GM12875 (cell line): ENCODE results near the gene CSNK1A1.
"Not testable (repeated sequence)": the region's sequence is repeated elsewhere in the genome, so short reads cannot be mapped to it uniquely, and the experiment has no call there.

ENCODE experiments used
- H3K4me3 ChIP-seq: one replicate; pipeline ENCODE4 v1.5.1; 2011; ENCODE audit warnings: low read depth, low read length, control low read depth
- TF ChIP-seq, protein P1 (sequence below): IDR thresholded peaks from 2 replicates; pipeline ENCODE4 v1.5.1; 2011; ENCODE audit warnings: low read depth, mild to moderate bottlenecking, control low read depth, inconsistent platforms, low read length, moderate library complexity, borderline replicate concordance; ENCODE audit not compliant: insufficient read depth

CSNK1A1 gene

DNA sequence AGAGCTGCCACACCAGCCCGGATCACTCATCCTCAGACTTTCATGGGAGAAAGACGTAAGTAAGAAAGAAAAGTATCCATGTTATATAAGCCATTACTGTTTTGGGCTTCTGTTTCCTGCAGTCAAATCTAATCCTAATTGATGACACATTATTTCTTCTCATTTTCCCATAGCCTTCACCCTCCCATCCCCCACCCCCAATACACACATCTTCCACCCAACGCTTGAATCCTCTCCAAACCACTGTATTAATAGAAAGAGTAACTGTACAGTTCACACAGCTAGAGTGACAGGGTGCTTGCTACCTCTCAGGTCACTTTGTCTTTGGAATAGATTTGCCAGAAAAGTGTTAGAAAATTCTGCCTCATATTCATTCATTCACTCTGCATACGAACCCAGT lies 102.8 kb downstream of the CSNK1A1 start:
- TF ChIP-seq, protein P1, sequence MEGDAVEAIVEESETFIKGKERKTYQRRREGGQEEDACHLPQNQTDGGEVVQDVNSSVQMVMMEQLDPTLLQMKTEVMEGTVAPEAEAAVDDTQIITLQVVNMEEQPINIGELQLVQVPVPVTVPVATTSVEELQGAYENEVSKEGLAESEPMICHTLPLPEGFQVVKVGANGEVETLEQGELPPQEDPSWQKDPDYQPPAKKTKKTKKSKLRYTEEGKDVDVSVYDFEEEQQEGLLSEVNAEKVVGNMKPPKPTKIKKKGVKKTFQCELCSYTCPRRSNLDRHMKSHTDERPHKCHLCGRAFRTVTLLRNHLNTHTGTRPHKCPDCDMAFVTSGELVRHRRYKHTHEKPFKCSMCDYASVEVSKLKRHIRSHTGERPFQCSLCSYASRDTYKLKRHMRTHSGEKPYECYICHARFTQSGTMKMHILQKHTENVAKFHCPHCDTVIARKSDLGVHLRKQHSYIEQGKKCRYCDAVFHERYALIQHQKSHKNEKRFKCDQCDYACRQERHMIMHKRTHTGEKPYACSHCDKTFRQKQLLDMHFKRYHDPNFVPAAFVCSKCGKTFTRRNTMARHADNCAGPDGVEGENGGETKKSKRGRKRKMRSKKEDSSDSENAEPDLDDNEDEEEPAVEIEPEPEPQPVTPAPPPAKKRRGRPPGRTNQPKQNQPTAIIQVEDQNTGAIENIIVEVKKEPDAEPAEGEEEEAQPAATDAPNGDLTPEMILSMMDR, result no peak
- H3K4me3 ChIP-seq, result no peak overlapping the region

DNA sequence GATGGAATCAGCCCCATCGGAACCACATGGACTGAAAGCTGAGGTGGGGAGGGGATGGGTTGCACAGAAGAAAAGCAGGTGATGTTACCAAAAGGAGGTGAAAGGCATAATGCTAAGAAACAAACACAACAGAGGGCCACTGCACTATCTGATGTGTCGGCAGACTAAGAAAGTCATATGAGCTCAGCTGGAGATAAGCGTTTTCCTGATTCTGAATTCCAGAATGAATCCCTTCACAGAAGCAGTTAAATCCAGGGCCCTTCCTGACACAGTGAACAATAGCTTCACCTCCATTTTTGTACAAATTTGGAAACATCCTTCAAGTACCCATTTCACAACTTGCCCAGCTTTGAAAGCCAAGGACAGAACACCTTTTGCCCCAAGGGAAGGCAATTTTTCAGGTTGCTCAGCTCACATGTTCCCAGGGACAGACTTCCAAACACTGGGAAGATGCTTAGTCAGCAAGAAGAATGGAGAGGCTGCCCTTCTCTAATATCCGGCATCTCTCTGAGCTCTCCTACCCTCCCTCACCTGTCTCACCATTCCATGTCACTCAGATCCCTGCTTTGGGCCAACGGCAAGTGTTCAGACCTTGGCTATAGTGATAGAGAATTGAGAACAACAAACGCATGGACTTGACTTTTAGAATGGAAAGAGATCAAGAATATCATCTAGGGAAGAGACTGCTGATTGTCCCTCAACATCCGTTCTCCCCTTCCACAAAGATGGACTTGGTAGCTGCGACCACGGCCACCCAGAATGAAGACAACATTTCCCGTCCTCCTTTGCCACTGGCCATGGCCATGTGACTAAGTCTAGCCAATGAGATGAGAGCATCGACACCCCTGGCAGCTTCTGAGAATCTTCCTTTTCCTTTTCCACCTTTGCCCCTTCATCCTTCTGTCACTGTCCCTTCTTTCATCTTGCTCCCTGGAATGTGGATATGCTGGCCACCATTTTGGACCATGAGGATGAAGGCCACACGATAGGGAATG lies 103.6 kb downstream of the CSNK1A1 start:
- H3K4me3 ChIP-seq, result no peak overlapping the region
- TF ChIP-seq, protein P1, result no peak

DNA sequence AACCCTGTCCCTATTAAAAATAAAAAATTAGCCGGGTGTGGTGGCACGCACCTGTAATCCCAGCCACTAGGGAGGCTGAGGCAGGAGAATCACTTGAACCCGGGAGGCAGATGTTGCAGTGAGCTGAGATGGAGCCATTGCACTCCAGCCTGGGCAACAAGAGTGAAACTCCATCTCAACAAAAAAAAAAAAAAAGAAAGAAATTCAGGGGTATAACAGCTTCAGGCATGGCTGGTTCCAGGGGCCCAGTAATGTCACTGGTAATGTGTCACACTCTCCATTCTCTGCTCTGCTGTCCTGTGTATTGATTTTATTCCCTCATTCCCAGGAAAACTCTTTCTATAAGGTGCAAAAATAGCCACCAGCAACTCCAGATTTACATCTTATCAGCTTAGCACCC lies 104.4 kb downstream of the CSNK1A1 start:
- H3K4me3 ChIP-seq, result not testable (repeated sequence)

DNA sequence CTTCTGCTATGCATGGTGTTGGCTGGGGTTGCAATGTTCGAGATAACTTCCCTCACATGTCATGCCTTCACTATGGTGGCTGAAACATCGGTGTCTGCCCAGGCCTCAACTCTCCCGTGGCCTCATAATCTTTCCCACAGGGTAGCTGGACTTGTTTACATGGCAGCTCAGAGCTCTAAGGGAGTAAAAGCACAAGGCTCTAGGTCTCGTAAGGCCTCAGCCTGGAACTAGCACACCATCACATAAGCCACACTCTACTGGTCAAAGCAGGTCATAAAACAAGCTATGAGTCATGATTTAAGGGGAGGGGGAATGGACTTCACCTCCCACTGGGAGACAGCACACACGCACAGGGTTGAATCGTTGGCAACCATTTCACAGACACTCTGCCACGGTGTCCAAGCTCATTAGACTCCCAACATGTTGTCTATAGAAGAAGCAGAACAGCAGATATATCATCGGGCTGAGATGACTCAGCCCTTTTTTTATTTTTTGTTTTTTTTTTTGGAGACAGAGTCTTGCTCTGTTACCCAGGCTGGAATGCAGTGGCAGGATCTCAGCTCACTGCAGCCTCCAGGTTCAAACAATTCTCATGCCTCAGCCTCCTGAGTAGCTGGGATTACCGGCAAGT lies 105.4 kb downstream of the CSNK1A1 start:
- TF ChIP-seq, protein P1, result no peak
- H3K4me3 ChIP-seq, result no peak overlapping the region

DNA sequence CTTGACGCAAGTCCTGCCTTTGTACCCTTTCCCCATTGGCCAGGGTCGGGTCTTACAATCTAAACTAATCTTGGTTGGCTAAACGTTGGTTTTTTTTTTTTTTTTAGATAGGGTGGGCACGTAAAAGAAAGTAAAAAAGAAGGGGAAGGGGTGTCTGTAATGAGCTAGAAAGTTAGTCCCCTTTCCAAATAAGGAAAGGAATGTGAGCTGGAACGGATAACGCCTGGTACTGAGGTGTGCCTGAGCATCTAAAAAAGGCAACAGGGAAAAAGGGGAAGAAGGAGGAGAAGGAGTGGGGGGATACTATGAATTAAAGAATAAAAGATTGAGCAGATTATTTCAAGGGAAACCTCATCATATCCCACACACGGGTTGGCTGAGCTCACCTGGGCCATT lies 105.9 kb downstream of the CSNK1A1 start:
- TF ChIP-seq, protein P1, result no peak

DNA sequence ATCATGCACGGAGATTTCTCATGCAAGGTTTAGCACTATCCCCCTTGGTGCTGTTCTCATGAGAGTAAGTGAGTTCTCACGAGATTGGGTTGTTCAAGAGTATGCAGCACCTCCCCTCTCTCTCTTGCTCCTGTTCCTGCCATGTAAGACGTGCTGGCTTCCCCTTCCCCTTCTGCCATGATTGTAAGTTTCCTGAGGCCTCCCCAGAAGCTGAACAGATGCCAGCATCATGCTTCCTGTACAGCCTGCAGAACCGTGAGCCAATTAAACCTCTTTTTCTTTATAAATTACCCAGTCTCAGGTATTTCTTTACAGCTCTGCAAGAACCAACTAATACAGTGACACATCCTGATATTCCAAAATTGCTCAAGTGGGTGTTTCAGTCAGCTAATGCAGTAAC lies 106.8 kb downstream of the CSNK1A1 start:
- not testable (repeated sequence) for H3K4me3 ChIP-seq

More for the DNA sequence above, 105.9 kb downstream of the CSNK1A1 start:
- H3K4me3 ChIP-seq, result no peak overlapping the region

DNA sequence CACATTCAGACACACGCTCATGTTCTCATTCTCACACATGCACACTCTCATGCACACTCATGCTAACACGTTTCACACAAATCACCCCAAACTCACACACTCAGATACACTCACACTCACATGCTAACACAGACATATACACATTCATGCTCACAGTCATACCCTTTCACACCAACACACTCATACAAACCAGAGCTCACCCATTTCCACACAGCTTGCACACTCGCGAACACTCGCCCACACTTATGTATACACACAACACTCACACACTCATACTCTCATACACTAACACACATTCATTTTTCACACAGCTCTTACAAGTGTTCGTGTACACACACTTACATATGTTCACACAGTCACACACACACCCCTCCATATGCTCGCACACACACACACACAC lies 108.0 kb downstream of the CSNK1A1 start:
- TF ChIP-seq, protein P1, result no peak
- H3K4me3 ChIP-seq, result no peak overlapping the region
